Activated CD4-positive, alpha-beta T cell treated with anti-CD3 and anti-CD28 coated beads for 36 hours (primary cell): ENCODE measurements around the gene PRXL2C. TPM values are rescaled to one million over a fixed set of nuclear protein-coding genes. Genes with fewer than 3 reads are reported as not detected.
"Not testable (repeated sequence)": the region's sequence is repeated elsewhere in the genome, so short reads cannot be mapped to it uniquely, and the experiment has no call there.

ENCODE experiments used
- ATAC-seq: fragments of 200-7000 bp; cut with Tn5 transposase; one replicate; pipeline ENCODE4 v1.10.0; 2021; ENCODE audit warnings: mild to moderate bottlenecking, moderate library complexity
- CTCF ChIA-PET: fragments of 350-600 bp; sonication (Branson Sonifier 250); formaldehyde crosslinking; loops from one replicate; lab custom pipeline; 2021; ENCODE audit warnings: antibody characterized with exemption; lab: Charles Lee
- POLR2A ChIA-PET: fragments of 350-600 bp; sonication (Branson Sonifier 250); formaldehyde crosslinking; loops from one replicate; lab custom pipeline; 2021; ENCODE audit warnings: antibody characterized with exemption, inconsistent platforms; lab: Charles Lee
- DNase-seq: peaks from one replicate; pipeline ENCODE4 v3.0.0-alpha.2; 2020
- H3K27ac Mint-ChIP-seq: one replicate; pipeline ENCODE4 v1.8.0; 2021; ENCODE audit warnings: mixed read lengths
- H3K27me3 Mint-ChIP-seq: one replicate; pipeline ENCODE4 v1.8.0; 2021; ENCODE audit warnings: mixed read lengths
- H3K36me3 Mint-ChIP-seq: one replicate; pipeline ENCODE4 v1.8.0; 2021; ENCODE audit warnings: low read depth, mixed read lengths
- H3K4me1 Mint-ChIP-seq: one replicate; pipeline ENCODE4 v1.8.0; 2021; ENCODE audit warnings: mixed read lengths
- H3K4me3 Mint-ChIP-seq: one replicate; pipeline ENCODE4 v1.8.0; 2021; ENCODE audit warnings: mild to moderate bottlenecking, moderate library complexity, mixed read lengths
- H3K9me3 Mint-ChIP-seq: one replicate; pipeline ENCODE4 v1.8.0; 2021; ENCODE audit warnings: low read depth, mixed read lengths
- intact Hi-C, 2 experiments: fragments of 100-400 bp; cut with DNase I in 1 of 2; cut with micrococcal nuclease in 1 of 2; formaldehyde crosslinking; loops; one replicate each; pipeline versions ENCODE4 v1.14.2 to v1.15.1; 2022 to 2024; cut with DNase I, micrococcal nuclease
- total RNA-seq, 2 experiments: library from RNA; stranded (reverse); gene quantifications; one replicate each; pipeline ENCODE4 v1.2.3, GENCODE V29; 2021

Gene PRXL2C
- total RNA-seq, 2 experiments from 2014 or later = 5.5 to 7.5 TPM

GRCh38 chr9:96668868-96669534 is 13.9 kb upstream of the PRXL2C start:
- Mint-ChIP-seq H3K4me3 (no peak overlapping the region), H3K9me3 (no peaks in the 10 kb centered on the region), H3K36me3 (no peaks in the 10 kb centered on the region), H3K27me3 (peaks cover 10% of the 10 kb centered on the region), H3K27ac (no peak overlapping the region), H3K4me1 (no peaks in the 10 kb centered on the region)
- POLR2A ChIA-PET = no interaction called here
- CTCF ChIA-PET = interaction anchor here (0.7 to 1.3 kb wide), 3 partner anchors 21 to 323 kb away, joined by 3 read pairs; no protein-coding TSS in a partner anchor
- intact Hi-C loops = loop anchor here in 1 of 2 experiments (5.0 to 10.0 kb wide), 3 partner anchors 227 to 434 kb away; no protein-coding TSS in a partner anchor
- DNase-seq (no peak), ATAC-seq (no peak)

DNA sequence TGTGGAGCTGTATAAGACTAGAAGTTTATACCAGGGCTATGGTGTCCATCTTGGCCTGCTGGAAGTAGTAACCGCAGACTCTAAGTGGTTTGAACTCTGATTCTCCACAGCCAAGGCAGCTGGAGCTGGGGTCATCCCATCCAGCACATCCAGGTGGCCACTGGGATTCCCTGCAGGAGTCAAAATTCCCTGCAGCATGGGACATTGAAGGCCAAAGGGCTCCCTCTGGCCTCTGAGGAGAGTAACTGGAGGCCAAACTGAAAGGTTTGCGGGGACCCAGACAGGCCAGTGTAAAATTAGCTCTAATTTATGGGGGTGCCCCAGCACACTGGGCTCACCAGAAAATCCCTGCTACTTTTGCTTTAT is 12.2 kb upstream of the PRXL2C start:
- Mint-ChIP-seq H3K4me1 (no peaks in the 10 kb centered on the region), H3K9me3 (no peaks in the 10 kb centered on the region), H3K27ac (no peak overlapping the region), H3K4me3 (no peak overlapping the region), H3K27me3 (peaks cover 9% of the 10 kb centered on the region), H3K36me3 (no peaks in the 10 kb centered on the region)
- ATAC-seq (no peak), DNase-seq (no peak)
- intact Hi-C loops = loop anchor here (1.0 to 10.0 kb wide), 6 partner anchors 225 to 435 kb away; no protein-coding TSS in a partner anchor
- POLR2A ChIA-PET = no interaction called here
- CTCF ChIA-PET = interaction anchor here (0.6 to 2.6 kb wide), 11 partner anchors 11 to 342 kb away, joined by 3 to 21 read pairs (median 4); partner anchors contain the start of genes HABP4 and PRXL2C

- H3K27me3 Mint-ChIP-seq, H3K4me3 Mint-ChIP-seq, H3K27ac Mint-ChIP-seq, H3K36me3 Mint-ChIP-seq, POLR2A ChIA-PET, H3K4me1 Mint-ChIP-seq, H3K9me3 Mint-ChIP-seq: not testable (repeated sequence)
- ATAC-seq = peak; percentile 80
- CTCF ChIA-PET = interaction anchor here (0.6 to 2.6 kb wide), 14 partner anchors 11 to 341 kb away, joined by 3 to 21 read pairs (median 4); partner anchors contain the start of genes HABP4 and PRXL2C
- intact Hi-C loops = loop anchor here (1.0 to 10.0 kb wide), 6 partner anchors 225 to 434 kb away; no protein-coding TSS in a partner anchor
- DNase-seq = peak; percentile 10
Measured at GRCh38 chr9:96666653-96667362, 11.7 kb upstream of the PRXL2C start.

- no peak for DNase-seq
- no peak overlapping the region for H3K27ac Mint-ChIP-seq
- no peaks in the 10 kb centered on the region for H3K9me3 Mint-ChIP-seq
- H3K27me3 Mint-ChIP-seq = peaks cover 9% of the 10 kb centered on the region
- H3K36me3 Mint-ChIP-seq = no peaks in the 10 kb centered on the region
- ChIA-PET CTCF (interaction anchor here (0.8 to 2.6 kb wide), 5 partner anchors 8 to 338 kb away, joined by 3 to 21 read pairs (median 4); no protein-coding TSS in a partner anchor), POLR2A (no interaction called here)
- no peak for ATAC-seq
- intact Hi-C loops = loop anchor here (2.0 to 10.0 kb wide), 4 partner anchors 223 to 433 kb away; no protein-coding TSS in a partner anchor
- no peak overlapping the region for H3K4me3 Mint-ChIP-seq
- no peaks in the 10 kb centered on the region for H3K4me1 Mint-ChIP-seq
Measured at GRCh38 chr9:96665789-96666188, 10.7 kb upstream of the PRXL2C start.

DNA sequence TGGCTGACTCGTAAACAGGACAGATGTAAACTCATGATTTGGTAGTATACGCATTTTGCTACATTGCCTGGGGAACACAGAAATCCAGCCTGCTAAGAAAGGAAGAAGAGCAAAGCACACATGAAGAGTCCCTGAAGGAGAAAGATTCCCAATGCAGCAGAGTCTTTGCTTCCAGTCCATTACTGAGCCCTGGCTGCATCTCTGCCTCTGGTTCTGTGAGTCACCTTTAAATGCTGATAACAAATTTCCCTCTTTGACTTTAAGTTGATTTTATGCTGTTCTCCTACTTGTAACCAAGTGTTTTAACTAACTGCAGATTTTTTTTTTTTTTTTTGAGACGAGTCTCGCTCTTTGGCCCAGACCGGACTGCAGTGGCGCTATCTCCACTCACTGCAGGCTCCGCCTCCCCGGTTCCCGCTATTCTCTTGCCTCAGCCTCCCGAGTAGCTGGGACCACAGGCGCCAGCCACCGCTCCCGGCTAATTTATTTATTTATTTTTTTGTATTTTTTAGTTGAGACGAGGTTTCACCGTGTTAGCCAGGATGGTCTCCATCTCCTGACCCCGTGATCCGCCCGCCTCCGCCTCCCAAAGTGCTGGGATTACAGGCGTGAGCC is 8.5 kb upstream of the PRXL2C start:
- Mint-ChIP-seq H3K27me3 (peaks cover 6% of the 10 kb centered on the region), H3K36me3 (no peaks in the 10 kb centered on the region), H3K4me1 (no peaks in the 10 kb centered on the region), H3K27ac (no peak overlapping the region), H3K9me3 (no peaks in the 10 kb centered on the region), H3K4me3 (no peak overlapping the region)
- POLR2A ChIA-PET = no interaction called here
- ATAC-seq = no peak
- no peak for DNase-seq
- intact Hi-C loops = loop anchor here in 1 of 2 experiments (10.0 kb wide), 1 partner anchor 429 kb away; no protein-coding TSS in a partner anchor
- CTCF ChIA-PET = no interaction called here

DNA sequence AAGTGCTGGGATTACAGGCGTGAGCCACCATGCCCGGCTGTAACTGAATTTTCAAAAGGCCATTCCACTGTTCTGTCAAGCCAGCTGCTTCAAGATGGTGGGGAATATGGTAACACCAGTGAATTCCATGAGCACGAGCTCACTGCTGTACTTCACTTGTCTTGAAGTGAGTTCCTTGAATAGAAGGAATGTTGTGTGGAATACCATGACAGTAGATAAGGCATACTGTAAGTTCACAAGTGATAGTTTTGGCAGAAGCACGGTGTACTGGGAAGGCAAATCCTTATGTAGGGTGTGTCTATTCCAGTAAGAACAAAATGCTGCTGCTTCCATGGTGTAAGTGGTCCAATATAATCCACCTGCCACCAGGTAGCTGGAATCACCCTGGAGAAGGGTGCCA is 6.6 kb upstream of the PRXL2C start:
- H3K4me3 Mint-ChIP-seq = no peak overlapping the region
- no peaks in the 10 kb centered on the region for H3K9me3 Mint-ChIP-seq
- peaks cover 2% of the 10 kb centered on the region for H3K27me3 Mint-ChIP-seq
- H3K27ac Mint-ChIP-seq = no peak overlapping the region
- no peaks in the 10 kb centered on the region for H3K36me3 Mint-ChIP-seq
- H3K4me1 Mint-ChIP-seq = no peaks in the 10 kb centered on the region
- ATAC-seq = no peak
- ChIA-PET CTCF (no interaction called here), POLR2A (no interaction called here)
- intact Hi-C loops = loop anchor here in 1 of 2 experiments (10.0 kb wide), 1 partner anchor 427 kb away; no protein-coding TSS in a partner anchor
- DNase-seq = no peak

- CTCF ChIA-PET = interaction anchor here (0.6 kb wide), 1 partner anchor 53 kb away, joined by 5 read pairs; no protein-coding TSS in a partner anchor
- peaks cover 5% of the 10 kb centered on the region for H3K4me1 Mint-ChIP-seq
- no peak overlapping the region for H3K4me3 Mint-ChIP-seq
- DNase-seq (no peak), ATAC-seq (no peak)
- intact Hi-C loops = loop anchor here in 1 of 2 experiments (10.0 kb wide), 1 partner anchor 426 kb away; no protein-coding TSS in a partner anchor
- no peak overlapping the region for H3K27ac Mint-ChIP-seq
- no peaks in the 10 kb centered on the region for H3K36me3 Mint-ChIP-seq
- peaks cover 2% of the 10 kb centered on the region for H3K27me3 Mint-ChIP-seq
- H3K9me3 Mint-ChIP-seq = no peaks in the 10 kb centered on the region
- POLR2A ChIA-PET = no interaction called here
Measured at GRCh38 chr9:96660692-96661248, 5.7 kb upstream of the PRXL2C start.

DNA sequence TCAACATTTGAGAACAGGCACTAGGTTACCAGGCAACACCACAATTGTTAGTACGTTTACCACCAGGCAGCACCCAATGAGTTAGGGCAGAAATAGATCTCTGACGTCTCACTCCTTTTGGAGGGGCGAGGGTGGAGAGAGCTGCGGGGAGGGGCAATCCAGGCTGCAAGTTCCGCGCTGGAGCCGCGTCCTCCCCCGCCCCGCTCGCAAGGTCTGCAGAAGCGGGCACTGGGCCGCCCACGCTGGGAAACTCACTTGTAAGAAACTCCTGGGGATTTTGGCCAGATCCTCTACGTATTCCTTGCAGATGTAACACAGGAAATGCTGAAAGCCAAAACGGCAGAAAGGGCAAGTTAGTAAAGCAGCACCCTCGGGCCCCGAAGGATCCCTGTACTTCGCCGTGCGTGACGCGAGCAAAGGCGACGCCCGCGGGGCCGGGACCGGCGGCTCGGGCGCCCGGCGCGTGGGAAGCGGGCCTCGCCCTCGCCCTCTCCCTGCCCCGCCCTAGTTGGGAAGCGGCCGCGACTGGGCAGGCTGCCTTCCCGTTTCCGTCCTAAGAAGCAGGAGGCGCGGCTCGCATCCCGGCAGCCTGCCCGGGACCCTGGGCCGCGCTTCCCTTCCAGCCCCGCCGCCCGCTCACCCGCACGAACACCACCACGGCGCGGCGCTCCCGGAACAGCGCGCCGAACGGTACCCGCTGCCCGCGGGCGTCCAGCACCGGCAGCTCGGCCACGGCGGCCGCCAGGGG is 493 bp downstream of the PRXL2C start:
- Mint-ChIP-seq H3K36me3 (peaks cover 10% of the 10 kb centered on the region), H3K4me1 (peaks cover 15% of the 10 kb centered on the region), H3K9me3 (no peaks in the 10 kb centered on the region), H3K27me3 (no peaks in the 10 kb centered on the region), H3K27ac (peak overlapping the region; percentile 78), H3K4me3 (peak overlapping the region; percentile 78)
- intact Hi-C loops = loop anchor here (1.0 to 10.0 kb wide), 11 partner anchors 32 to 978 kb away; partner anchors contain the start of genes ZNF367 (in 2 of the 2), CDC14B (in 1 of the 2), ERCC6L2 (in 1 of the 2) and HABP4 (in 1 of the 2)
- peak; percentile 69 for ATAC-seq
- peak; percentile 78 for DNase-seq
- CTCF ChIA-PET = interaction anchor here (0.6 to 2.9 kb wide), 6 partner anchors 12 to 440 kb away, joined by 3 to 14 read pairs (median 4); no protein-coding TSS in a partner anchor
- POLR2A ChIA-PET = interaction anchor here (0.6 kb wide), 1 partner anchor 205 kb away, joined by 3 read pairs; the partner anchor contains the start of gene HABP4

DNA sequence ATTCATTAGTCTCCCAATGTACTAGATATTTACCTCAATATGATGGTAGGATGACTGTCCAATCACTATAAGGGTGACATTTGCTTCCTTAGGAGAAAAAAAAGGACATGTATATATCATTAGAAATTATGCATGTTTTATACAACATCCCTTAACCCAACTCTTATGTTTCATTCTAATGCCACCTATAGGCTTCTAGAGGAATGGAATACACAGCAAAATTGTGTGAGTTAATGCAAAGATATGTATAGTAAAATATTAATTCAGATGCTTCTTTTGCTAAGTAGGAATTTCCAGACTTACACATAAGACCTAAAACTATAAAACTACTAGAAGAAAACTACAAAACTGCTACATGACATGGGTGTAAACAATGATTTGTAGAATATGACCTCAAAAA is 3.5 kb downstream of the PRXL2C start:
- intact Hi-C loops = loop anchor here (1.0 to 10.0 kb wide), 5 partner anchors 209 to 325 kb away; partner anchors contain the start of gene ZNF367 (in 1 of the 2)
- ChIA-PET CTCF (interaction anchor here (0.7 to 1.4 kb wide), 3 partner anchors 80 to 328 kb away, joined by 3 to 4 read pairs (median 3); no protein-coding TSS in a partner anchor), POLR2A (no interaction called here)
- Mint-ChIP-seq H3K36me3 (peaks cover 16% of the 10 kb centered on the region), H3K27ac (peak overlapping the region; percentile 52), H3K4me1 (peaks cover 15% of the 10 kb centered on the region), H3K4me3 (no peak overlapping the region), H3K9me3 (no peaks in the 10 kb centered on the region), H3K27me3 (no peaks in the 10 kb centered on the region)
- DNase-seq = no peak
- ATAC-seq = no peak
